HepG2 (cell line): ENCODE results near the gene LTB4R. TPM values are rescaled to one million over a fixed set of nuclear protein-coding genes. Genes with fewer than 3 reads are reported as not detected.

Experiments
- DNMT3B ChIP-seq: conservative IDR thresholded peaks from 2 replicates; pipeline ENCODE4 v1.6.1; 2016; ENCODE audit warnings: missing biosample characterization, control low read depth
- HNF4A ChIP-seq: sonication (generic); formaldehyde crosslinking; IDR thresholded peaks from 2 replicates; pipeline ENCODE4 v1.4.0; 2020; ENCODE audit warnings: missing genetic modification reagents
- IKZF1 ChIP-seq: fragments of 450-650 bp; IDR thresholded peaks from 2 replicates; pipeline ENCODE4 v1.7.1; 2016
- IKZF5 ChIP-seq: IDR thresholded peaks from 2 replicates; pipeline ENCODE4 v1.6.1; 2018; ENCODE audit warnings: missing genetic modification reagents, mild to moderate bottlenecking, missing compliant biosample characterization
- ISL2 ChIP-seq: sonication (generic); formaldehyde crosslinking; IDR thresholded peaks from 2 replicates; pipeline ENCODE4 v1.5.0; 2020; ENCODE audit warnings: missing genetic modification reagents
- MEF2D ChIP-seq: sonication (generic); formaldehyde crosslinking; IDR thresholded peaks from 2 replicates; pipeline ENCODE4 v1.5.1; 2020; ENCODE audit warnings: mild to moderate bottlenecking, missing genetic modification reagents
- TMF1 ChIP-seq: sonication (generic); formaldehyde crosslinking; IDR thresholded peaks from 2 replicates; pipeline ENCODE4 v1.8.1; 2022; ENCODE audit warnings: low read depth, missing genetic modification reagents
- TOPORS ChIP-seq: sonication (generic); formaldehyde crosslinking; IDR thresholded peaks from 2 replicates; pipeline ENCODE4 v1.8.0; 2023; ENCODE audit warnings: mild to moderate bottlenecking, missing genetic modification reagents
- YY1 ChIP-seq: IDR thresholded peaks from 2 replicates; pipeline ENCODE4 v1.6.1; 2011; ENCODE audit warnings: low read length, low read depth, moderate library complexity, mild to moderate bottlenecking; ENCODE audit not compliant: insufficient read depth, insufficient replicate concordance
- ZBTB40 ChIP-seq, 2 experiments: fragments of 450-650 bp in 1 of 2; sonication (generic) in 1 of 2; formaldehyde crosslinking in 1 of 2; IDR thresholded peaks; 2 replicates each; pipeline versions ENCODE4 v1.6.1 to v1.8.0; 2016 to 2022; ENCODE audit warnings: antibody characterized with exemption in 1 of 2, mild to moderate bottlenecking in 1 of 2, missing genetic modification reagents in 1 of 2
- ZNF761 ChIP-seq: sonication (generic); formaldehyde crosslinking; conservative IDR thresholded peaks from 2 replicates; pipeline ENCODE4 v1.4.0; 2020; ENCODE audit warnings: mild to moderate bottlenecking, missing genetic modification reagents
- ZXDC ChIP-seq: sonication (generic); formaldehyde crosslinking; IDR thresholded peaks from 2 replicates; pipeline ENCODE4 v1.5.0; 2020; ENCODE audit warnings: mild to moderate bottlenecking, missing genetic modification reagents
- polyA plus RNA-seq, 8 experiments: library from polyadenylated mRNA; depleted of rRNA in 3 of 8; stranded (reverse) in 7 of 8; unstranded in 1 of 8; fragments of >200 nt; fragmentation: Illumina TruSeq in 4 of 8; extraction: Trizol in 4 of 8; gene quantifications; 2 replicates each; pipeline versions ENCODE4 v1.2.1 to v1.2.3, GENCODE V29; 2011 to 2016; ENCODE audit warnings: low read depth in 4 of 8, missing spikeins in 1 of 8, mixed read lengths in 1 of 8; ENCODE audit not compliant: insufficient read depth in 1 of 8
- total RNA-seq, 5 experiments: library from RNA; depleted of rRNA; stranded (reverse); fragments of >200 nt; fragmentation: Illumina TruSeq; extraction: Trizol; gene quantifications; 2 replicates each; pipeline ENCODE4 v1.2.3, GENCODE V29; 2016; ENCODE audit warnings: low read depth in 1 of 5
- TF ChIP-seq, protein P1 (sequence below): sonication (generic); formaldehyde crosslinking; IDR thresholded peaks from 2 replicates; pipeline ENCODE4 v1.8.1; 2023; ENCODE audit warnings: mild to moderate bottlenecking, inconsistent platforms, moderate library complexity, missing genetic modification reagents, borderline replicate concordance

The LTB4R gene
- total and polyA plus RNA-seq, 2 of the 13 experiments (the other 11 are each of a cell fraction or from before 2014, with no cell fraction given), result 3.2 to 8.2 TPM

GRCh38 chr14:24271134-24271833, 40.0 kb upstream of the LTB4R start, which contains the start of gene RABGGTA (continued):
- TF ChIP-seq TOPORS (peak; percentile 99), MEF2D (peak; percentile 98), ISL2 (CRISPR knock-in tag) (peak; percentile 95), IKZF1 (no peak), HNF4A (peak; percentile 61), DNMT3B (CRISPR knock-in tag) (peak; percentile 96), ZBTB40 (IDR thresholded peaks at IDR 0.05) (no peak), ZBTB40 (CRISPR knock-in tag; IDR thresholded peaks at IDR 0.05) (peak; percentile 94), ZNF761 (CRISPR knock-in tag) (peak; percentile 99), IKZF5 (CRISPR knock-in tag) (peak; percentile 100), TMF1 (CRISPR knock-in tag) (peak; percentile 97), YY1 (peak; percentile 90), ZXDC (CRISPR knock-in tag) (peak; percentile 98)
- TF ChIP-seq, protein P1, sequence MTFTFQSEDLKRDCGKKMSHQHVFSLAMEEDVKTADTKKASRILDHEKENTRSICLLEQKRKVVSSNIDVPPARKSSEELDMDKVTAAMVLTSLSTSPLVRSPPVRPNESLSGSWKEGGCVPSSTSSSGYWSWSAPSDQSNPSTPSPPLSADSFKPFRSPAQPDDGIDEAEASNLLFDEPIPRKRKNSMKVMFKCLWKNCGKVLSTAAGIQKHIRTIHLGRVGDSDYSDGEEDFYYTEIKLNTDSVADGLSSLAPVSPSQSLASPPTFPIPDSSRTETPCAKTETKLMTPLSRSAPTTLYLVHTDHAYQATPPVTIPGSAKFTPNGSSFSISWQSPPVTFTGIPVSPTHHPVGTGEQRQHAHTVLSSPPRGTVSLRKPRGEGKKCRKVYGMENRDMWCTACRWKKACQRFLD (CRISPR knock-in tag), result peak; percentile 100
